Measurements from ENCODE around the gene TGIF2. TPM values are rescaled to one million over a fixed set of nuclear protein-coding genes. Genes with fewer than 3 reads are reported as not detected.

The TGIF2 gene
- total and polyA plus RNA-seq, 2 of the 13 experiments (the other 11 are each of a cell fraction or from before 2014, with no cell fraction given), result 41.3 to 53.9 TPM

DNA sequence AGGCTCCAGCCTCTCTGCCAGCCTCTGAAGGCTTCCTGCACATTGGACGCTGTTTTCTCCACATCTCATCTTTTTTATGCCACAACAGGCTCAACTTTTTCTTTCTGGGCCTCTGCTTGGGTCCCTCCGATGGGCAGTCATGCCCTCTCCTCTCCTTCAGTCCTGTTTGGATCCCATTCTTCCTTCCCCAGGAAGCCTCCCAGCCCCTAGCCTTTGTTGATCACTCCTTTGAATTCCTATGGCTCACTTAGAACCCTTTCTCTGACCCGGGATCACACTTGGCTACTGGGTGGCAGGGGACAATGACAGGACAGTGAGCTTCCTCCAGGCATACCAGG is 68.1 kb downstream of the TGIF2 start:
- POLR2A ChIA-PET, result interaction anchor here (1.3 to 3.4 kb wide), 6 partner anchors 9 to 105 kb away, joined by 3 to 28 read pairs (median 8); partner anchors contain the start of genes NDRG3, RAB5IF and TGIF2
- no peaks in the 10 kb centered on the region for H3K27me3 ChIP-seq (ENCODE audit: control insufficient read depth in 1 of 2, insufficient read depth in 2 of 2, low read length in 2 of 2)
- H3K4me1 ChIP-seq (ENCODE audit: insufficient read depth, low read length), result peaks cover 72% of the 10 kb centered on the region
- H3K9ac ChIP-seq (ENCODE audit: insufficient read depth, low read depth, low read length), result peak overlapping the region; percentile 67
- no TSS peak for BruUV-seq (replicated peaks)
- H3K36me3 ChIP-seq (replicated peaks in 1 of 2; ENCODE audit: control insufficient read depth in 1 of 2, insufficient read depth in 2 of 2, low read length in 2 of 2), result no peaks in the 10 kb centered on the region
- ATAC-seq, result peak; percentile 5
- H3K4me2 ChIP-seq (ENCODE audit: low read depth, low read length), result peak overlapping the region; percentile 64
- FAIRE-seq, result no peak
- peak overlapping the region; percentile 79 for H2AFZ ChIP-seq (ENCODE audit: low read length)
- no peak for DNase-seq (ENCODE audit: low spot score)
- H3K4me3 ChIP-seq (replicated peaks in 1 of 3; ENCODE audit: insufficient read depth in 1 of 3, low read depth in 2 of 3, low read length in 3 of 3), result peak overlapping the region in 1 of 3 experiments; percentile 36; a peak in 2 of 6 replicates
- H3K79me2 ChIP-seq (ENCODE audit: insufficient read depth, low read length), result no peaks in the 10 kb centered on the region
- peak overlapping the region; percentile 61 for H3K27ac ChIP-seq (ENCODE audit: extremely low read length, insufficient read depth, low read length)
- H4K20me1 ChIP-seq (ENCODE audit: insufficient read depth, low read length), result no peaks in the 10 kb centered on the region
- CTCF ChIA-PET (ENCODE audit: low intra/inter-chr PET ratio, low total read pairs), result no interaction called here
- WGBS (ENCODE audit: low lambda C conversion rate), result 36% methylated on average over 3 of the region's 3 CpGs
- no peaks in the 10 kb centered on the region for H3K9me3 ChIP-seq (ENCODE audit: low read length)
- intact Hi-C loops (cut with micrococcal nuclease; ENCODE audit: unreplicated experiment) (no loop called here), in situ Hi-C loops (cut with HindIII; ENCODE audit: extremely low pct_ligation_motif_present, low pct_unique_long_range_greater_than_20kb) (no loop called here)
- 0 out of 2 replicates have a peak, but pooled peaks have one; percentile 17 for TF ChIP-seq DNMT1 (CRISPR knock-in tag; IDR thresholded peaks at IDR 0.05)
- TF ChIP-seq ZNF546 (CRISPR knock-in tag; conservative IDR thresholded peaks at IDR 0.05), result 0 out of 2 replicates have a peak, but pooled peaks have one; percentile 22
- TF ChIP-seq, protein P1, sequence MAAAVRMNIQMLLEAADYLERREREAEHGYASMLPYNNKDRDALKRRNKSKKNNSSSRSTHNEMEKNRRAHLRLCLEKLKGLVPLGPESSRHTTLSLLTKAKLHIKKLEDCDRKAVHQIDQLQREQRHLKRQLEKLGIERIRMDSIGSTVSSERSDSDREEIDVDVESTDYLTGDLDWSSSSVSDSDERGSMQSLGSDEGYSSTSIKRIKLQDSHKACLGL (CRISPR knock-in tag; IDR thresholded peaks at IDR 0.05), result 0 out of 2 replicates have a peak, but pooled peaks have one; percentile 24
- no peak for TF ChIP-seq NCOA1 (CRISPR knock-in tag; IDR thresholded peaks at IDR 0.05)
- TF ChIP-seq TEAD3 (CRISPR knock-in tag; optimal IDR thresholded peaks at IDR 0.05; ENCODE audit: borderline replicate concordance), result peak; percentile 32
- TF ChIP-seq, protein P2, sequence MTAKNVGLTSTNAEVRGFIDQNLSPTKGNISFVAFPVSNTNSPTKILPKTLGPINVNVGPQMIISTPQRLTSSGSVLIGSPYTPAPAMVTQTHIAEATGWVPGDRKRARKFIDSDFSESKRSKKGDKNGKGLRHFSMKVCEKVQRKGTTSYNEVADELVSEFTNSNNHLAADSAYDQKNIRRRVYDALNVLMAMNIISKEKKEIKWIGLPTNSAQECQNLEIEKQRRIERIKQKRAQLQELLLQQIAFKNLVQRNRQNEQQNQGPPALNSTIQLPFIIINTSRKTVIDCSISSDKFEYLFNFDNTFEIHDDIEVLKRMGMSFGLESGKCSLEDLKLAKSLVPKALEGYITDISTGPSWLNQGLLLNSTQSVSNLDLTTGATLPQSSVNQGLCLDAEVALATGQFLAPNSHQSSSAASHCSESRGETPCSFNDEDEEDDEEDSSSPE (CRISPR knock-in tag; IDR thresholded peaks at IDR 0.05), result 0 out of 2 replicates have a peak, but pooled peaks have one; percentile 2
- TF ChIP-seq IRX3 (CRISPR knock-in tag; IDR thresholded peaks at IDR 0.05; ENCODE audit: borderline replicate concordance, low read depth), result 0 out of 2 replicates have a peak, but pooled peaks have one; percentile 1
- TF ChIP-seq, protein P3, sequence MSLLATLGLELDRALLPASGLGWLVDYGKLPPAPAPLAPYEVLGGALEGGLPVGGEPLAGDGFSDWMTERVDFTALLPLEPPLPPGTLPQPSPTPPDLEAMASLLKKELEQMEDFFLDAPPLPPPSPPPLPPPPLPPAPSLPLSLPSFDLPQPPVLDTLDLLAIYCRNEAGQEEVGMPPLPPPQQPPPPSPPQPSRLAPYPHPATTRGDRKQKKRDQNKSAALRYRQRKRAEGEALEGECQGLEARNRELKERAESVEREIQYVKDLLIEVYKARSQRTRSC (CRISPR knock-in tag; IDR thresholded peaks at IDR 0.05; ENCODE audit: low read depth), result 0 out of 2 replicates have a peak, but pooled peaks have one; percentile 35
- TF ChIP-seq, protein P4, sequence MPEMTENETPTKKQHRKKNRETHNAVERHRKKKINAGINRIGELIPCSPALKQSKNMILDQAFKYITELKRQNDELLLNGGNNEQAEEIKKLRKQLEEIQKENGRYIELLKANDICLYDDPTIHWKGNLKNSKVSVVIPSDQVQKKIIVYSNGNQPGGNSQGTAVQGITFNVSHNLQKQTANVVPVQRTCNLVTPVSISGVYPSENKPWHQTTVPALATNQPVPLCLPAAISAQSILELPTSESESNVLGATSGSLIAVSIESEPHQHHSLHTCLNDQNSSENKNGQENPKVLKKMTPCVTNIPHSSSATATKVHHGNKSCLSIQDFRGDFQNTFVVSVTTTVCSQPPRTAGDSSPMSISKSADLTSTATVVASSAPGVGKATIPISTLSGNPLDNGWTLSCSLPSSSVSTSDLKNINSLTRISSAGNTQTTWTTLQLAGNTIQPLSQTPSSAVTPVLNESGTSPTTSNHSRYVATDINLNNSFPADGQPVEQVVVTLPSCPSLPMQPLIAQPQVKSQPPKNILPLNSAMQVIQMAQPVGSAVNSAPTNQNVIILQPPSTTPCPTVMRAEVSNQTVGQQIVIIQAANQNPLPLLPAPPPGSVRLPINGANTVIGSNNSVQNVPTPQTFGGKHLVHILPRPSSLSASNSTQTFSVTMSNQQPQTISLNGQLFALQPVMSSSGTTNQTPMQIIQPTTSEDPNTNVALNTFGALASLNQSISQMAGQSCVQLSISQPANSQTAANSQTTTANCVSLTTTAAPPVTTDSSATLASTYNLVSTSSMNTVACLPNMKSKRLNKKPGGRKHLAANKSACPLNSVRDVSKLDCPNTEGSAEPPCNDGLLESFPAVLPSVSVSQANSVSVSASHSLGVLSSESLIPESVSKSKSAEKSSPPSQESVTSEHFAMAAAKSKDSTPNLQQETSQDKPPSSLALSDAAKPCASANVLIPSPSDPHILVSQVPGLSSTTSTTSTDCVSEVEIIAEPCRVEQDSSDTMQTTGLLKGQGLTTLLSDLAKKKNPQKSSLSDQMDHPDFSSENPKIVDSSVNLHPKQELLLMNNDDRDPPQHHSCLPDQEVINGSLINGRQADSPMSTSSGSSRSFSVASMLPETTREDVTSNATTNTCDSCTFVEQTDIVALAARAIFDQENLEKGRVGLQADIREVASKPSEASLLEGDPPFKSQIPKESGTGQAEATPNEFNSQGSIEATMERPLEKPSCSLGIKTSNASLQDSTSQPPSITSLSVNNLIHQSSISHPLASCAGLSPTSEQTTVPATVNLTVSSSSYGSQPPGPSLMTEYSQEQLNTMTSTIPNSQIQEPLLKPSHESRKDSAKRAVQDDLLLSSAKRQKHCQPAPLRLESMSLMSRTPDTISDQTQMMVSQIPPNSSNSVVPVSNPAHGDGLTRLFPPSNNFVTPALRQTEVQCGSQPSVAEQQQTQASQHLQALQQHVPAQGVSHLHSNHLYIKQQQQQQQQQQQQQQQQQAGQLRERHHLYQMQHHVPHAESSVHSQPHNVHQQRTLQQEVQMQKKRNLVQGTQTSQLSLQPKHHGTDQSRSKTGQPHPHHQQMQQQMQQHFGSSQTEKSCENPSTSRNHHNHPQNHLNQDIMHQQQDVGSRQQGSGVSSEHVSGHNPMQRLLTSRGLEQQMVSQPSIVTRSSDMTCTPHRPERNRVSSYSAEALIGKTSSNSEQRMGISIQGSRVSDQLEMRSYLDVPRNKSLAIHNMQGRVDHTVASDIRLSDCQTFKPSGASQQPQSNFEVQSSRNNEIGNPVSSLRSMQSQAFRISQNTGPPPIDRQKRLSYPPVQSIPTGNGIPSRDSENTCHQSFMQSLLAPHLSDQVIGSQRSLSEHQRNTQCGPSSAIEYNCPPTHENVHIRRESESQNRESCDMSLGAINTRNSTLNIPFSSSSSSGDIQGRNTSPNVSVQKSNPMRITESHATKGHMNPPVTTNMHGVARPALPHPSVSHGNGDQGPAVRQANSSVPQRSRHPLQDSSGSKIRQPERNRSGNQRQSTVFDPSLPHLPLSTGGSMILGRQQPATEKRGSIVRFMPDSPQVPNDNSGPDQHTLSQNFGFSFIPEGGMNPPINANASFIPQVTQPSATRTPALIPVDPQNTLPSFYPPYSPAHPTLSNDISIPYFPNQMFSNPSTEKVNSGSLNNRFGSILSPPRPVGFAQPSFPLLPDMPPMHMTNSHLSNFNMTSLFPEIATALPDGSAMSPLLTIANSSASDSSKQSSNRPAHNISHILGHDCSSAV (CRISPR knock-in tag; IDR thresholded peaks at IDR 0.05; ENCODE audit: borderline replicate concordance), result no peak
- TF ChIP-seq, protein P5, sequence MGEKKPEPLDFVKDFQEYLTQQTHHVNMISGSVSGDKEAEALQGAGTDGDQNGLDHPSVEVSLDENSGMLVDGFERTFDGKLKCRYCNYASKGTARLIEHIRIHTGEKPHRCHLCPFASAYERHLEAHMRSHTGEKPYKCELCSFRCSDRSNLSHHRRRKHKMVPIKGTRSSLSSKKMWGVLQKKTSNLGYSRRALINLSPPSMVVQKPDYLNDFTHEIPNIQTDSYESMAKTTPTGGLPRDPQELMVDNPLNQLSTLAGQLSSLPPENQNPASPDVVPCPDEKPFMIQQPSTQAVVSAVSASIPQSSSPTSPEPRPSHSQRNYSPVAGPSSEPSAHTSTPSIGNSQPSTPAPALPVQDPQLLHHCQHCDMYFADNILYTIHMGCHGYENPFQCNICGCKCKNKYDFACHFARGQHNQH (CRISPR knock-in tag; IDR thresholded peaks at IDR 0.05), result peak; percentile 11; the same call in 1 of the 2 replicates
- no peak for TF ChIP-seq ZFP62 (CRISPR knock-in tag; IDR thresholded peaks at IDR 0.05)
- peak; percentile 40; the same call in 1 of the 2 replicates for TF ChIP-seq SPEN (CRISPR knock-in tag; IDR thresholded peaks at IDR 0.05; ENCODE audit: low read depth)
